NCI-H460 (cell line): ENCODE measurements around the gene FBXL14. TPM values are rescaled to one million over a fixed set of nuclear protein-coding genes. Genes with fewer than 3 reads are reported as not detected.
"Not testable (repeated sequence)": the region's sequence is repeated elsewhere in the genome, so short reads cannot be mapped to it uniquely, and the experiment has no call there.

Source experiments
- DNase-seq: peaks from one replicate; pipeline ENCODE4 v3.0.0-alpha.2; 2016; ENCODE audit warnings: low read depth; ENCODE audit errors: extremely low read depth
- total RNA-seq: library from RNA; depleted of rRNA; stranded (reverse); fragments of >200 nt; shearing (Covaris generic); gene quantifications from 2 replicates; pipeline ENCODE4 v1.2.3, GENCODE V29; 2014

FBXL14 gene
- total RNA-seq, 1 experiment from 2014 or later: 15.1 TPM

GRCh38 chr12:1620092-1620491 lies 25.7 kb upstream of the FBXL14 start:
- no peak for DNase-seq

- no peak for DNase-seq
Measured at GRCh38 chr12:1619587-1619986, 25.2 kb upstream of the FBXL14 start.

GRCh38 chr12:1619159-1619558 lies 24.8 kb upstream of the FBXL14 start:
- DNase-seq: no peak

GRCh38 chr12:1618489-1618888 lies 24.1 kb upstream of the FBXL14 start:
- DNase-seq: no peak

GRCh38 chr12:1616233-1617066 lies 22.1 kb upstream of the FBXL14 start:
- DNase-seq: no peak

- DNase-seq: no peak
Measured at GRCh38 chr12:1614360-1614759, 20.0 kb upstream of the FBXL14 start.

GRCh38 chr12:1613860-1614259 lies 19.5 kb upstream of the FBXL14 start:
- no peak for DNase-seq

- no peak for DNase-seq
Measured at GRCh38 chr12:1611803-1612572, 17.6 kb upstream of the FBXL14 start.

- no peak for DNase-seq
Measured at GRCh38 chr12:1610072-1610643, 15.8 kb upstream of the FBXL14 start.

GRCh38 chr12:1608713-1609119 lies 14.3 kb upstream of the FBXL14 start:
- DNase-seq: peak; percentile 26

GRCh38 chr12:1607940-1608712 lies 13.7 kb upstream of the FBXL14 start:
- DNase-seq: peak; percentile 65

GRCh38 chr12:1606021-1606622 lies 11.7 kb upstream of the FBXL14 start:
- DNase-seq: peak; percentile 90

GRCh38 chr12:1605129-1606020 lies 11.0 kb upstream of the FBXL14 start:
- DNase-seq: peak; percentile 83

GRCh38 chr12:1604464-1604863 lies 10.1 kb upstream of the FBXL14 start:
- no peak for DNase-seq

- no peak for DNase-seq
Measured at GRCh38 chr12:1603269-1603993, 9.1 kb upstream of the FBXL14 start.

GRCh38 chr12:1602706-1603105 lies 8.3 kb upstream of the FBXL14 start:
- not testable (repeated sequence) for DNase-seq

GRCh38 chr12:1598757-1599156 lies 4.4 kb upstream of the FBXL14 start:
- DNase-seq: no peak

GRCh38 chr12:1595690-1596347 lies 1.4 kb upstream of the FBXL14 start:
- no peak for DNase-seq
